Measurements from ENCODE around the gene NTM.
"Not testable (repeated sequence)": the region's sequence is repeated elsewhere in the genome, so short reads cannot be mapped to it uniquely, and the experiment has no call there.

NTM gene

DNA sequence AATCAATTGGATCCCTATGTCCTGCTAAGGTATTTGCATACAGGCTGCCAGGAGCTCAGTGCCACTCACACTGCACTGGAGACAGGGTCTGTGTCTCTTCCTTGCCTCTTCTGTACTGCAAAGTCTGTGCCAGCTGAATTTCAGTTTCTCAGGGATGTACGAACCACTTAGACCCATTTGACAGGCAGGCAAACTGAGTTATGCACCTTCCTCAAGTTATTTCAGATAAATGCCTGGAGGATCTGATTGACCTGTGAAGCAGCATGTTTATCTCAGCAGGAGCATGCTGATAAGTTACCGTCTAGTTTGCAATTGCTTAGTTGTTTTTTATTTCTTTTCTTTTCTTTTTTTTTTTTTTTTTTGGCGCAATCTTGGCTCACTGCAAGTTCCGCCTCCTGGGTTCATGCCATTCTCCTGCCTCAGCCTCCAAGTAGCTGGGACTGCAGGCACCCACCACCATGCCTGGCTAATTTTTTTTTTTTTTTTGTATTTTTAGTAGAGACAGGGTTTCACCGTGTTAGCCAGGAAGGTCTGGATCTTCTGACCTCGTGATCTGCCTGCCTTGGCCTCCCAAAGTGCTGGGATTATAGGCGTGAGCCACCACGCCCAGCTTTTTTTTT is 54.0 kb downstream of the NTM start:
- DNase-seq, result not testable (repeated sequence)

DNA sequence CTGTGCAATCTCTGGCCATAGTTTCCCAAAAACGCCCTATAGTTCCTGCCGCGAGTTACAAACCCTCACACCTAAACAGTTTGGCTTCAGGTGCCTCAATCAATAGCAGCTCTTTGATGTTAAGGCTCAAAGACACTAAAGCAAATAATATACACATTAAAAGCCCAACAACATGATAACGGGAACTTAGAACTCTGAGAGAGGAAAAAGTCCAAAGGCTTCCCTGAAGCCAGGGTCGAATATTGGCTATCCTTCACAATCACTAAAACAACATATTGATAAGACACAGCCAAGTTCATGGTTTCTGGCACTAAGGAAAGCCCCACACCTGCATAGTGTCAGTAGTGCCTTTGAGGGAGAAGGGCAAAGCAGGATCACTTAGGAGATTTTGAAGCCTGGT is 54.9 kb downstream of the NTM start:
- no peak for DNase-seq

DNA sequence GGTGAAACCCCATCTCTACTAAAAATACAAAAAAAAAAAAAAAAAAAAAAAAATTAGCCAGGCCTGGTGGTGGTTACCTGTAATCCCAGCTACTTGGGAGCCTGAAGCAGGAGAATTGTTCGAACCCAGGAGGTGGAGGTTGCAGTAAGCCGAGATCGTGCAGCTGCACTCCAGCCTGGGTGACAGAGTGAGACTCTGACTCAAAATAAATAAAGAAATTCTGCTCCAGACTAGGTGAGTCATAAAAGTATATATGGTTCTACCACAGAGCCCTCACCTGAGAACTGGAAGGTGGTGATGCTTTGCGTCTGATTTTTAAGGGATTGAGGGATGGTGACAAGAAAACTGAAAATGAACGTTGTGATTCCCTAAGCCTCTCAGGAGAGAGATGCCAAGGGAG is 58.4 kb downstream of the NTM start:
- DNase-seq, result no peak

DNA sequence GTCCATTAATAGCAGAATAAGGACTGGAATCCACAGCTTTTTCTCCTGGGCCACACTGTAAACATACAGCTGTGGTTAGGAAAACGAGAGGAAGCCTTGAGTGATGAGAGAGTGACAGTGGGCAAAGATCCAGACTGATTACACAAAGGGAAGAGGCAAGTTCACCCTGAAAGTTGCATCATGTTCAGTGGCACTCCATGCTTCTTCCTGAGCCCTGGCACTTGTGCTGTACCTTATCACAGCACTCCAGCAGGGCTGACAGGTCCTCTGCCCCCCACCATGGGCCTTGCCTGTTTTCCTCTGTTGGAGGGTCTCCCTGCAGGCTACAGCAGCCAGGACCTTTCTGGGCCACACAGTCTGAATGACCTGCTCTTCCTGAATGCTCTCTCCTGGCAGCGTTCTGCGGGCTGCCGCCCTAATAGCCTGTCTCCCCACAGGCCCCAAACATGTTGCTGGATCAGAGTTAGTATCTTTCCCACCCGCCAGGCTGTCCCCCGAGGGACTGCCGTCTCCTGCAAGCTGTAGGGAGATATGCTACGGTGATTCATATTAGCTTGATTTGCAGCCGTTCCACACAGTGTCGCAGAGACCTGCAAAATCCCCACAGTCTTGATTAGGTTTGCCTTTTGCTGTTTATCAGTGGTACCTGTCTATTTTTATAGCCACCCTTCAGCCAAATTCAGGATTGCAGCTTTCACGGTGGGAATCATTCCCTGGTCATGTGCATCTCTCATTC is 60.2 kb downstream of the NTM start:
- no peak for DNase-seq

DNA sequence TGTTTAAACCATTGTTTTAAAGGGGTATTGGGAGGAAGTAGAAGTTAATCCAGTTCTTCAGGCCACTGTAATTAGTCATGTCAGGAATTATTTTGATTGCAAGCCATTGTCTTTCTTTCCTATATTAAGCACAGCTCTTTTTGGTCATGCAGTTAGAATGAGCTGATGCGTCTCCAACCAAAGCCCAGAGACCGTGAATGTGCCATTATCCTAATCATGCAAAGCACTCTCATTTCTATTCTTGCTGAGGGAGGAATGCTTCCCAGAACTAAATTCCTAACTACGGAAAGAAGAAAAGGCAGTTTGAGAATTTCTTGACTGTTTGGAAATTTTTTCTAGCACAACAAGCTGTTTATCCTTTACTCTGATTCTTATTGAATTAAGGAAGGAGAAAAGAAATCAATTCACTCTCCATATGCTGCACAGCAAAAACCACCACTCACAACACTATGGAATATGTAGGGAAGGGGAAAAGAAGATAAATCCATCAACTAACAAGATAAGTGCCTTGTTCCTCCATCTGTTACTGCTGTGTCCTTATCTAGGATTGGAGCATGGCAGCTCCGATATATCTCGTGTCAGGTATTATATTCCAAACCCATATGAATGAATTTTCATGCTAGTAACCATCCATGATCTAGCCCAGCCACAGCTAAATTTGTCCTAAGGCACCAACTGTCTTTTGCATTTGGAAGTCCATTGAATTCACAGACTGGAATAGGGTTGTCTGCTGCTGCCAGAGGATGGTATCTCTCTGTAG is 70.8 kb downstream of the NTM start:
- no peak for DNase-seq

DNA sequence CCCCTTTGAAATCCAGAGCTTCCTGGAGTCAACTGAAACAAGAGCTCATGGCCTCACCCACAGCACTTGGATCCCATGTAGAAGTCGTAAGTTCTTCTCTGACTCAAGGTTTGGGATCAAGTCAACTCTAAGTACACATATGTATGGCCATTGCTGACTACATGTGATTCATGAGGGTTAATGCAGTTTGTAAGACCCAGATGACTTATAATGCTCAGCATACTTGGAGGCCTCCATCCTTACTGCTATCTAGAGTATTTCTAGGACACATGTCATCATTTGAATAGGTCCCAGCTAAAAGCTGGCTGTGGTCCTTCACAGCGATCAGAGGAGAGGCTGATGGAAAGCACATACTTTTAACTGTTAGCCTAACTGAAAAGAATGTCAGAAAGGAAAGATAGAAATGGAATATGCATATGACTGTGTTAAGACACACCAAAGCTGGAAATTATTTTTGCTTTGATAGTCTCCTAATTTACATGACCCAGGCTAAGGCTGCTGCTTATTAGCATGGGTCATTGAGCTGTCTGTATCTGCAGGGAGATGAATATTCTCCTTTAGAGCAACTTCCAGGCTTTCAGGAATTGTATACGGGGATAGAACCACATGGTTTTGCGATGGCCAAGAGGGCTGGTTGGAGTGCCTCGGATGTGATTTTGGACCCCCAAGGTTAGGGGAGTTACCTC is 76.3 kb downstream of the NTM start:
- DNase-seq, result no peak

DNA sequence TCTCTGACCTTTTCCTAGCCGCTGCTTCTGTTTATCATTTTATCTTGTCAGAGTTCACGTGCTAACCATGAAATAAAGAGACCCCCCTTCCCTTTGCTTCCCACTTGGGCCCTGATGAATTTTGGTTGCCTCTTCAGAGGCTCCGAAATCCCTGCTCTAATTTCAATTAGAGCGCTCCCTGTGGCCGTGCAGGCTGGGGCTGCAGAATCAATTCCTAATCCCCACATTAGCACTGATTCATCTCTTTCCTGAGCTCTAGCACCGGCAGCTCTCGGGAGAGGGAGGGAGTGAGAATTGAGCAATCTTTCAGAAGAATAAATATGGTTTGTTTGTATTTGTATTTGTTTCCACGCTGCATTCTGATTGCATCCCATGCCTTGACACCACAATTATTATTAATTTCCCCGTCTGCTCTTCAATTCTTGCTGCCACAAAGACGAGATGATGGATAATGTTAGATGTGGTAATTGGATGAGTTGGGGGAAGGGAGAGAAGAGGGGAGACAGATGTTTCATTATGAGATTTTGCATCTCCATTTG is 76.9 kb downstream of the NTM start:
- DNase-seq, result no peak

DNA sequence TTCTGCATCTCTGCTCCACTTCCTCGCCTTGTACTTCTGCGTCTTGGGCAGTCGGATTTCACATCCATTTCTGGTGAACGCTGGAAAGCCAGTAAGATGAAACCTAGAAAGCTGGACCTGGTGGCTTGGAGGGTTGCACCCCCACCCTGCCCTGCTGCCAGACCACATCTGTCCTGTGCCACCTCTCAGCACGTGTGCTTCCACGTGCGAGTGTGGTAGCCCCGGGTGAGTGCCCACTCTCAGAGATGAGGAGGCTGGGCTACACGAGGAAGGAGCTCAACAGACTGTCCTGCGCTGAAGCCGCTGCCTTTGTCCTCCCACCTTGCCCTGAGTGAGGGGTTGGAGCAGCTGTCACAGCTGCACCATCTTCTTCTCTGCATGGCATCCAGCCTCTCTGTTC is 77.5 kb downstream of the NTM start:
- DNase-seq, result no peak

DNA sequence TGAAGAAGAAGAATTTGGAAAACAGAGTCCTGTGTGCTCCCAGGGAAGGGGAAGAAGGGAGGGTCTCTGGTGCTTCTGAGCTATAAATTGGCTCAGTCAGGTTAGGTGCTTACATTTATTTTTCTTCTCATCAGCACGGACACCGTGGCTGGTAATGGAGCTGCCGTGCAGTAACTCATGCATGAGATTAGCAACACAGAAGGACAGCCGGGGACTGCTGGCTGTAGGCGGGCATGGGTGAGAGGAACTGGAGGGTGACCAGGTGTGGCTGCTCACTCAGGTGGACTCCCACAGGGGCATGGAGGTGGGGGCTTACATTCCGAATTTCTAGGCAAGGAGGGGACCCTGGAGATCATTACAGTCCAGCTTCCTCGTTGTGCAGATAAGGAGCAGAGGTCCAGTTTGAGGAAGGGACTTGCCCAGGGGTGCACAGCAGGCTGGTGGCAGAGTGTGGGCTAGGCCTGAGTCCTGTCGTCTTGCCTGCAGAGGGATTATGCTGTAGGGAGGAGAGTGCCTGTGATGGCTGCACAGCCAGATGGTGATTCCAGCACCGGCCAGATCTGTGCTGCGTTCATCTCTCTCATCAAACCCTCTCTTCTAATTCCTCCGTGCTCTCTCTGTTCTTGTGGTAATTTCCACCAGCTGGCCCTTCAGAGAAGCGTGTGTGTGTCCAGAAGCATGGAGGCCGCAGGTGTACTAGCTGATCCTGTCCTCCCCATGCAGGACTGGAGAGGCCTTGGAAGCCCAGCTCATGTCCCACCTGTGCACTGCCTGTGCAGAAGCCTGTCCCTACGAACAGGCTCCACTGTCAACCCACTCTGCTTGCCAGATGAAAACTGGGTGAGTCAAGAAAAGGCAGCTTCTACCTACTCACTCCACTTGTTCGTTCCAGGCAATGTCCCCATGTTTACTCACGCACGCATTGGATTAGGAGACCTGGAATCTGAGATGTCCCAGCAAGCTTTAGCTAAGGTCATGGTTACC is 78.9 kb downstream of the NTM start:
- no peak for DNase-seq

DNA sequence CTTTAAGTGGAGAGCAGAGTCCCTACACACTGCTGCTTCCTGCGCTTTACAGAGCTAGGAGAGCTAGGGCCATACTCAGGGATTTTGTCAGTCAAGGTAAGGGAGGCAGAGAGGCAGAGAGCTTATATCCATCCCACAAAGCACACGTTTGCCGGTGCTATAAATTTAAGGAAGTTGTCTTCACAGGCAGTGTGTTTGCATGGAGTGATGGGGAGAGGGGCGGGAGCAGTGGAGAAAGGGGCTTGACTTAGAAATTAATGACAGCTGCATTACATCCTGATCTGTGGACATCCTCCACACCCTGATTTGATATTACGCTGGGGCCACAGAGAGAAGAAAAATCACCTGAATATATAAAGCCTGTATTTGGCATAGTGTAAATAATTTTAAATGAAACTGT is 84.1 kb downstream of the NTM start:
- DNase-seq, result no peak

DNA sequence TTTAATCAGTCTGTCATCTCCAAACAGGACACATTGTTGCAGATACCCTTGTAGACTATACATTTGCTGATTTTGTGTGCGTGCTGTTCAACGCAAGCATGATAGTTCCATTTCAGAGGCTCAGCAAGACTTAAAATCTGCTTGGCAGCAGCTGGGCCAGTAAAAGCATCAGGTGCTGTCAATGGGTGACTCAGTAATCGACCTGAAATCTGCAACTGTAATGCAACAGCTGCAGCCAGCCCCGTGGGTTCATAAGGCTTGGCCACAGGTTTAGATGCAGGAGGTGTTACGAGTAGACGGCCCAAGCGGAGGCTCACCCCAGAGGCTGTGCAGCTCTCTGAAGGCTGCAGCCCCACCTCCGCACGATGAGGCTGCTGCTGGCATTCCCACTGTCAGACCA is 84.6 kb downstream of the NTM start:
- no peak for DNase-seq

DNA sequence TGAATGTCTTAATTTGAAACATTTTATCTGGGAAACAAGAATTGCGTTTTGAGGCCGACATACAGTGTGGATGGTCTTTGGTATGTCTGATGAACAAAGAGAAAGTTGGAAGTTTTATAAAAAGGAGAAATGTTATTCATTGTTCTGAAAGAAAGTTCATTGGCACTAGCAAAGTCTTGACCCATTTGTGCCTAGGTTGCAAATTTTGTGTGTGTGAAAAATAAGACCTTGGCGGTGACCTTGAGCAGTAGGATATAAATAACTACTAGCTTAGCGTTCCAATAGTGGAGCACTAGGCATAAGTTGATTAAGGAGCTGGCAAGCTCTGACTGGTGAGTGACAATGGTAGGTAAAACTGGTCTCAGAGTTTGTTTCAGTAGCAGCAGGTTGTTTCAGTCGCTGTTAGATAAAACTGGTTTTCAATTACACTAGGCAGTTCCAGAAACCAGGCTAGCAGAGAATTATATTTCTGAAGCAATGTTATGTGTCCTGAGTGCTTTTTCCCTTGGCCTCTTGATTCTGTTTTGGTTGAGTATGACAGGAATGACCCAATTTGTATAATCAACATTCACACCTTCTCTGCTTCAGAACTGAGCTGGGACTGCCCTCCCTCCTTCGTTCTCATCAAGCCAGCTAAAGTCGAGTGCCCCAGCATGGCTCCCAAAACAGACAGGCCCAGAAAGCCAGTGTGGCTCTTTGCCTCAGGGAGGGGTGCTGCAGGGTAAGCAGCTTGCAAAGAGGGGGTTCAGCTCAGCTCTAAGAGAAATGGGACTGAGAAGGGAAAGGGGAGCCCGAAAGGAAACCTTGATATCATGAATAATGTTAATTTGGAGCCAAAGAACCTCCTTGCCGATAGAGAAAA is 85.7 kb downstream of the NTM start:
- no peak for DNase-seq

DNA sequence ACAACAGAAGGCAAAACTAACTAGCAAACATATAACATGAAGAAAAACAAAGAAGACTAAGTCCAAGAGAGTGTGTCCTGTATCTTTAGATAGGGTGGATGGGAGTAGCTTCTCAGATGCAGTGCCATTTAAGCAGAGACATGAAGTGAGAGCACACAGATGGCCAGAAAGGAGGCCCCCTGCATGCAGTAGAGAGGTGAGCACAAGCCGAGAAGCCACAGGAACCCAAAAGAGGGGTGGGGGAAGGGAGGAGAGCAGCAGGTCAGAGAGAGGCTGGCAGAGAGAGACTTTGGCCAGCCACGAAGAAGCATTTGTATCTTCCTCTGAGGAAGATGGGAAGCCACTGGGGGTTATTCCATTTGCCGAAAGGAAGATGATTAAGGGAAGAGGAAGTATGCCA is 86.7 kb downstream of the NTM start:
- DNase-seq, result no peak

DNA sequence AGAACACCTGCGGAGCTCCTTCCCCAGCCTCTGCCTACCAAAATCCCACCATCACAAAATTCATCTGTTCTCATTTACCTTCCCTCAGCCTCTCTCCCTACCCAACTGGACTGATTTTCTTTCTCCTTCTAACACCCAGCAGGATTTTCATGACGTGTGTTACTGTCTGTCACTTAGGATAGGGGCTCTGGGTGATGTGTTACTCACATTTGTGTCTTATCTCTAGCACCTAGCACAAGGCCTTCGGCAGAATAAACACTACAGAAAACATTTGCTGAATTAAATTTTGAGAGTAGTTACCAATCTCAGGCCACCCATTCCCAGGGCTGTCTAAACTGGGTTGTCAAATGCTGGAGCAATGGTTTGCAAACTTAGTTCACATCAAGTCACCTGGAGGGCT is 88.0 kb downstream of the NTM start:
- no peak for DNase-seq

DNA sequence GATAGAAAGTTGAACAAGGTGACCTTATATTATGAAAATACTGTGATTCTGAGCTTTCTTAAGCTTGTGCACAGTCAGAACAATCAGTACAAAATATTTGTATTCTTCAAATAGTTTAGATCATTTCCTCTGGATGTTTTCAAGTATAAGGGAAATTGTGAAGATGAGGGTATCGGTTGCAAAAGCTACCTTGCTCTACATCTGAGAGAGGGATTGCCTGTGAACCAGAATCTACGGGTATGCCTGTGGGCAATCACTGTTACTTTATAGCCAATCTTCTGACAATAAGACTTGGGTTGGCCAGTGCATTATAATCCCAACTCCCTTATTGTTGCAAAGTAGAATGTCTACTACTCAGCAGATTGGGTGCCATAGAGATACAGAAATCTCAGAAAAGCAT is 90.5 kb downstream of the NTM start:
- no peak for DNase-seq

DNA sequence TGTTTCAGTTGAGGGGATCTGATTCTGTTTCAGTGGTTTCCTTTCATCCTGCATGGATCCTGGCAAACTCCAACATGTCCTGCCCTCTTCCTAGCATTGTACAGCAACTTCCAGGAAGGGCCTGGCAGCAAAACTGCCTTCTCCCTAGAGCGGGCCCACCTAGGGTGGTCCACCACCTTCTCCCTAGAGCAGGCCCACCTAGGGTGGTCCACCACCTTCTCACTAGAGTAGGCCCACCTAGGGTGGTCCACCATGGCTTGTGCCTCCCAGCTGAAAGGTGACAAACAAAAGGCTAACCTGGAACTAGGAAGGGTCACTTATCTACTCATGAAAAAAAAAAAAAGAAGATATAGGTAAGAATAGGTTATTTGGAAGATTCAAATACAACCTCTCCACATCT is 92.2 kb downstream of the NTM start:
- DNase-seq, result no peak

DNA sequence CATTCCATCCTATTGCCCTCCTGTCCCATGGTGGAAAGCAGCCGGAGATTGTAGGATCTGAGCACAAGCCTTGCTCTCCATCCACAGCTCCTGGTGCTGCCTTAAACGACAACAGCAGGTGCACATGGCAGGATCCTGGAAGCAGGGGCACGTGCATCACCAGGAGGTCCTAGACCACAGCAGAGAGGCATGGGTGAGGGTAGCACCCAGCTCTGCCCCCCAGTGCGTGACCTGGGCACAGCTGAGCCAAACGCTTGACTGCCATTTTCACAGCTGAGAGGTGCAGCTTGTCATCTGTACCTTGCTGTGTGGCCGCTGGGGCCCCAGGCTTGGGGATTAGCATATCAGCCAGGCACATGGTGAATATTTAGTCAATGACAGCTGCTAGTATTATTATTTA is 92.7 kb downstream of the NTM start:
- DNase-seq, result no peak

DNA sequence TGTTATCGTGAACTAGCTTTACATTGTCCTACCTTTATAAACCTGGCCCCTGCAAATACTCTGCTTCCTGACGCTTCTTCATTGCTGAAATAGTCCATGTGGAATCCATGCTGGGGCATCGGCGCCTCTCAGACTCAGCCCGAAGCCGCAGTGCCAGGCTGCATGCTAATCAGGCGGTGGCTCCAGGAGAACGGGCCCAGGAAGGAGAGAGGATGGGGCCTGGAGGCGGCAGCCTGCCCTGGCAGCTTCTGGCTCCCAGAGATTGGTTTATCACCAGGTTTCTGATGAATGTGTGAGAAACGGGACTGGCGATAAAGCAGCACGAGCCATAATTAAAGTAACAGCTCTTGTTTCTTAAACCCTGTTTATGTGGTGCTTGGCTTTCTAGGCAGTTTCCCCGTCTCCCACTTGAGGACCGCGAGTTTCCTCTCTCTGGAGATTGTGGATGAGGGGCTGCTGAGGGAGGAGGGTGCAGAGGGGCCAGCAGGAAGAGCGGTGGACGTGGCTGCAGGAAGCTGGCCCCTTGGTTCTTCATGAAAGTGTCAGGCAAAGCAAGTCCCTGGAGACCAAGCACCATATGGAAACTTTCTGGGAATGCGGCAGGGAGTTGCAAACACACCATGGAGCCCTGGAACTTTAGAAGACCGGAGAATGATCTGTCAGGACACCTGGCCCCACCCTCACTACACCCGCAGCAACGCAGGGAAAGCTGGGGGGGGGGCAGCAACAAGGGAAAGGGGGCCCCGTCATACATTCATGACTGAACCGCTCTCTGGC is 93.4 kb downstream of the NTM start:
- DNase-seq, result no peak

DNA sequence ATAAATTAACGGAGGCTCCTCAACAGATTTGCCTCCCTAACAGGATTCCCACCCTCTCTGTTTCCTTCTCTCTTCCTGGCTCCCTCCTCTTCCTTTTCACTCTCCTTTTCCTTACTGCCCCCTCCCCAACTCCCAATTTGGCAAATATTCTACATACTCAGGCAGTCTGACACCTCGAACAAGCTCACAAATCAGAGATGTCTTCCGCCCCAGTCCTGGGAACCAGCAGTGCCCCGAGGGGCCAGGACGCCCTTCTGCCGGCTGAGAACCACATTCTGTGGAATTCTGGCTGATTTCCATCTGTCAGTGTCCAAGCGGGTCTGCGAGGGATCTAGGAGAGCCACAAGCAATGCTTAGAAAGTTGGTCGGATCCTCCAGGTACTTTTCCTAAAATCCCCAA is 94.0 kb downstream of the NTM start:
- DNase-seq, result no peak

DNA sequence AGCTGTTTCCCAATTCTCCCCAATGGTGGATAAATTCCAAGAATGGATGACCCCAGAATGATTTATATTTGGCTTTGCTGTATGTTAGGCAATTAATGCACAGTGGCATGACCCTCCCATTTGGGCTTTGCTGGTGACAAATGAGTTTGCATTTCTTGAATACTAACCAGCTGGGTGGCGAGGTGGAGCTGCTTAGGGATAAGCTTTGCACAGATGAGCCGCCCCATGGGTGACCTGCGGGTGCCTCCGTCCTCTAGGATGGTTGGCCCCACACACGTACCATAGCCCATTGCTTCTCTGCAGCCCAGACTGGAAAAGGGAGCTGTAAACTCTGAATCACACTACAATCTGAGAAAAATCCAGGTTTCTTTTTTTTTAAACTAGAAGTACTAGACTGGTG is 94.6 kb downstream of the NTM start:
- DNase-seq, result no peak
